SH-SY5Y (cell line): ENCODE measurements around the gene CHPF2.

ENCODE experiments used
- GATA2 ChIP-seq: IDR thresholded peaks from 2 replicates; pipeline ENCODE4 v1.6.1; 2011; ENCODE audit warnings: mild to moderate bottlenecking, low read depth, low read length
- GATA3 ChIP-seq: IDR thresholded peaks from 2 replicates; pipeline ENCODE4 v1.6.1; 2011; ENCODE audit warnings: low read depth, mild to moderate bottlenecking, low read length, moderate library complexity

The CHPF2 gene

GRCh38 chr7:151232917-151233701, 826 bp downstream of the CHPF2 start:
- TF ChIP-seq GATA3 (no peak), GATA2 (peak; percentile 53; the same call in 1 of the 2 replicates)

DNA sequence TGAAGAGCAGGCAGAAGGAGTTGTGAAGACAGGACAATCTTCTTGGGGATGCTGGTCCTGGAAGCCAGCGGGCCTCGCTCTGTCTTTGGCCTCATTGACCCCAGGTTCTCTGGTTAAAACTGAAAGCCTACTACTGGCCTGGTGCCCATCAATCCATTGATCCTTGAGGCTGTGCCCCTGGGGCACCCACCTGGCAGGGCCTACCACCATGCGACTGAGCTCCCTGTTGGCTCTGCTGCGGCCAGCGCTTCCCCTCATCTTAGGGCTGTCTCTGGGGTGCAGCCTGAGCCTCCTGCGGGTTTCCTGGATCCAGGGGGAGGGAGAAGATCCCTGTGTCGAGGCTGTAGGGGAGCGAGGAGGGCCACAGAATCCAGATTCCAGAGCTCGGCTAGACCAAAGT, 1.5 kb downstream of the CHPF2 start:
- TF ChIP-seq GATA2: no peak
- no peak for TF ChIP-seq GATA3

DNA sequence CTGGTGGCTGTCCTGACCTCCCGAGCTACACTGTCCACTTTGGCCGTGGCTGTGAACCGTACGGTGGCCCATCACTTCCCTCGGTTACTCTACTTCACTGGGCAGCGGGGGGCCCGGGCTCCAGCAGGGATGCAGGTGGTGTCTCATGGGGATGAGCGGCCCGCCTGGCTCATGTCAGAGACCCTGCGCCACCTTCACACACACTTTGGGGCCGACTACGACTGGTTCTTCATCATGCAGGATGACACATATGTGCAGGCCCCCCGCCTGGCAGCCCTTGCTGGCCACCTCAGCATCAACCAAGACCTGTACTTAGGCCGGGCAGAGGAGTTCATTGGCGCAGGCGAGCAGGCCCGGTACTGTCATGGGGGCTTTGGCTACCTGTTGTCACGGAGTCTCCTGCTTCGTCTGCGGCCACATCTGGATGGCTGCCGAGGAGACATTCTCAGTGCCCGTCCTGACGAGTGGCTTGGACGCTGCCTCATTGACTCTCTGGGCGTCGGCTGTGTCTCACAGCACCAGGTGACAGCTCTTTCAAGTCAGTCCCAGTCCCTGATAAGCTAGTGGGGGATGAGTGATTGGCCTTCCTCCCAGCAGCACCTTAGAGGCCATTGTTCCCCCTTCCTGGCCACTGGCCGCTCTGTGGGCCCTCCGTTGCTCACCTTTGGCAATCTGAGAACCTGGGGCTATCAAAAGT, 3.0 kb downstream of the CHPF2 start:
- TF ChIP-seq GATA2: no peak
- TF ChIP-seq GATA3: no peak

DNA sequence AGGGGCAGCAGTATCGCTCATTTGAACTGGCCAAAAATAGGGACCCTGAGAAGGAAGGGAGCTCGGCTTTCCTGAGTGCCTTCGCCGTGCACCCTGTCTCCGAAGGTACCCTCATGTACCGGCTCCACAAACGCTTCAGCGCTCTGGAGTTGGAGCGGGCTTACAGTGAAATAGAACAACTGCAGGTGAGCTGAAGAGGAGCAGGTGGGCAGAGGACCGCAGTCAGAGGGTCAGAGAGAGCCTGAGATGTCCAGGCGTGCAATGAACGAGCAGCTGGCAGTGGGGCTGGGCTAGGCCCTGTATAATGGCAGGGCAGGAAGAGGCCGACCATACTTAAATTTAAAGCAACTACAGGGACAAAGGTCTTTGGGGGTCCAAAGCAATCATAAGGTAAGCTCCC, 4.1 kb downstream of the CHPF2 start:
- TF ChIP-seq GATA2 (no peak), GATA3 (no peak)

GRCh38 chr7:151237244-151238189, 5.2 kb downstream of the CHPF2 start:
- TF ChIP-seq GATA2 (no peak), GATA3 (no peak)

DNA sequence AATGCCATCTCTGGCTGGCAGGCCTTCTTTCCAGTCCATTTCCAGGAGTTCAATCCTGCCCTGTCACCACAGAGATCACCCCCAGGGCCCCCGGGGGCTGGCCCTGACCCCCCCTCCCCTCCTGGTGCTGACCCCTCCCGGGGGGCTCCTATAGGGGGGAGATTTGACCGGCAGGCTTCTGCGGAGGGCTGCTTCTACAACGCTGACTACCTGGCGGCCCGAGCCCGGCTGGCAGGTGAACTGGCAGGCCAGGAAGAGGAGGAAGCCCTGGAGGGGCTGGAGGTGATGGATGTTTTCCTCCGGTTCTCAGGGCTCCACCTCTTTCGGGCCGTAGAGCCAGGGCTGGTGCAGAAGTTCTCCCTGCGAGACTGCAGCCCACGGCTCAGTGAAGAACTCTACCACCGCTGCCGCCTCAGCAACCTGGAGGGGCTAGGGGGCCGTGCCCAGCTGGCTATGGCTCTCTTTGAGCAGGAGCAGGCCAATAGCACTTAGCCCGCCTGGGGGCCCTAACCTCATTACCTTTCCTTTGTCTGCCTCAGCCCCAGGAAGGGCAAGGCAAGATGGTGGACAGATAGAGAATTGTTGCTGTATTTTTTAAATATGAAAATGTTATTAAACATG, 6.0 kb downstream of the CHPF2 start:
- TF ChIP-seq GATA2: no peak
- no peak for TF ChIP-seq GATA3

- TF ChIP-seq GATA2 (no peak), GATA3 (no peak)
Measured at GRCh38 chr7:151238924-151239836, 6.9 kb downstream of the CHPF2 start.

- TF ChIP-seq GATA2 (no peak), GATA3 (no peak)
Measured at GRCh38 chr7:151239837-151240459, 7.7 kb downstream of the CHPF2 start.

GRCh38 chr7:151240536-151240935, 8.3 kb downstream of the CHPF2 start:
- no peak for TF ChIP-seq GATA3
- TF ChIP-seq GATA2: no peak

GRCh38 chr7:151240942-151241754, 8.9 kb downstream of the CHPF2 start:
- TF ChIP-seq GATA2: no peak
- TF ChIP-seq GATA3: no peak

- TF ChIP-seq GATA2 (no peak), GATA3 (no peak)
Measured at GRCh38 chr7:151241755-151242096, 9.4 kb downstream of the CHPF2 start.

DNA sequence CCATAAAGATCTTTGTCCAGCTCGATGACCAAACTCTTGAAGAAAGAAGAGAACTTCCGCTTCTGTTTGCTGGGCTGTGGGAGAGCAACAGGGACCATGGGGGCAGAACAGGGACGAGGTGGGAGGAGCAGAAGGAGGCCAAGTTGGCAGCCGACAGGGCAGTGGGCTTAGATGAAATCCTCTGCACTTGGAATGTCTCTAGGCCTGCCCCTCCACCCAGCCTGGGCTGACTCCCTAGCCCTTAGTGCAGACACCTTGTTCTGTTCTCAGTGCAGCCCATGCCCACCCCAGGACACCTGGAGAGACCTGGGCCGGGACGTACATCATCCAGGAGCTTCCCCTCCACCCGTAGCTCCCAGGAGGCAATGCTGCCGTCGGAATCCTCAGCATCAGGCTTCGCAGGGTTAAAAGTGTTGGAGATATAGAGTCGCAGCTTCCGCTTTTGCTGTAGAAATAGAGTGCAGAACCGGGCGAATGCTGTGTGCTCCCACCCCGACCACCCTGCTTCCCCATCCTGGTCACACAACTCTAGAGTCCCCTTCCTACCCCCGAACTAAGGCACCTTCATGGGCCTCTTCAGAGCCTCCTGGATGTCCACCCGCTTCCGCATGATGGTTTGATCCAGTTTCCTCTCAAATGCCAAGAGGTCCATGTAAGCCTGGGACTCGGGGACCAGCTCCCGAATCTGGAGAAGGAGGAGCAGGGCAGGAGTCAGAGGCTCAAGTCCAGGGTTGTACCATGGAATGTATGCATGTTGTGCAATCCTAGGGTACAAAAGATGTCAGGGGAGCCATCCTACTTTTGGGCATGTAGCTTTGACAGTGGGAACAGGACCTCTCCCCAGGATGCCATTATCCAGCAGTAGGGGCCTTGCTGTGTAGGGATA, 10.1 kb downstream of the CHPF2 start:
- TF ChIP-seq GATA3: no peak
- TF ChIP-seq GATA2: no peak
